ELR (cell line): ENCODE measurements around the gene GPR31.
"Not testable (repeated sequence)": the region's sequence is repeated elsewhere in the genome, so short reads cannot be mapped to it uniquely, and the experiment has no call there.

ENCODE experiments used
- DNase-seq: peaks from one replicate; pipeline ENCODE4 v3.0.0-alpha.2; 2015; ENCODE audit warnings: low read depth

Gene GPR31, protein sequence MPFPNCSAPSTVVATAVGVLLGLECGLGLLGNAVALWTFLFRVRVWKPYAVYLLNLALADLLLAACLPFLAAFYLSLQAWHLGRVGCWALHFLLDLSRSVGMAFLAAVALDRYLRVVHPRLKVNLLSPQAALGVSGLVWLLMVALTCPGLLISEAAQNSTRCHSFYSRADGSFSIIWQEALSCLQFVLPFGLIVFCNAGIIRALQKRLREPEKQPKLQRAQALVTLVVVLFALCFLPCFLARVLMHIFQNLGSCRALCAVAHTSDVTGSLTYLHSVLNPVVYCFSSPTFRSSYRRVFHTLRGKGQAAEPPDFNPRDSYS

DNA sequence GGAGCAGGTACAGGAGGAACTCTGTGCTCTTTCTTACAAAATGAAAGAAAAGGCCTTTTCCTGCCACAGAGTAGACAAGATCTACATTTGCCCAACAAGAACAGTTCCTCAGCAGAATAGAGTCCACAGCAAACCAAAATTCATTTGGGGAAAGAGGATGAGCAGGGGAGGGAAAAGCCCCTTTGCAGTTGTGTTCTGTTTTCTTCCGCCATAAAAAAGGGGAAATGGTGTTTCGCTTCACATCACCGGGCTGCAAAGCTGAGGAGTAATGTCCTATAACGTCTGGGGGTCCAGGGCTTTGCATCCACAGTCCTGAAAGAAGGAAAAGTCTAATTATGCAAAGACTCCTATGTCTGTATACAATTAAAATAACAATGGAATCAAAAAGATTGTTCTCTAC is at the start of gene GPR31:
TSS of gene GPR31 (minus strand) at position 118 of the 400 bp plus-strand sequence. CDS start 149 bp downstream, outside the sequence.
- no peak for DNase-seq

DNA sequence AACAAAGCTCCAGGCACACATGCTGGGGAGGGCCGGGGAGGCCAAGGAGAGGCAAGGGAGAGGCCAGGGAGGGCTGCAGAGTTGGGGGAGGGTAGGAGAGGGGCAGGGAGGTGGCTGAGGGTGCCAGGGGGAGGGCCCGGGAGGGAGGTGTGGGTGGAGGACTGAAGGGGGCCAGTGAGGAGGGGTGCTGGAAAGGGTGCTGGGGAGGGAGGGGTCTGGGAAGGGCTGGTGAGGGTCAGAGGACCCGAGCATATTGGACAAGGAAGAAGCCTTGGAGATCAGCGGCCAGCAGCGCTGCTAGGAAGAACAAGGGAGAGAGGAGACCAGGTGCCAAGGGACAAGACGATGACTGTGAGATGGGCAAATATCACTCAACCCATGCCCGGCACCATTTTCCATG is 49.7 kb upstream of the GPR31 start:
- no peak for DNase-seq

DNA sequence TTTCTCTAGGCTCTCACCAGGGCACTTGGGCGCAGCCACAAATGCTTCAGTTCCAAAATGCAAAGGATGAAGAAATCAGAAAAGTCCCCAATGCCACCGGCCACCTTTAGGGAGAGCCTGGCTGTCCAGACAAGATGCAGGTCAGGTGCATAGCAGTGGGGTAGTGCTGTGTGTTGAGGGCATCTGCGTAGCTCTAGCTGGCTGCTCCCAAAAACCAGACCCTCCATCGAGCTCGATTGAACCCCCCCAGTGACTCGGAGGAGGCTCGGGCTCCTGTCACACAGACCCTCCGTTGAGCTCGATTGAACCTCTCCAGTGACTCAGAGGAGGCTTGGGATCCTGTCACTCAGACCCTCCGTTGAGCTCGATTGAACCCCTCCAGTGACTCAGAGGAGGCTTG is 47.5 kb upstream of the GPR31 start:
- not testable (repeated sequence) for DNase-seq

DNA sequence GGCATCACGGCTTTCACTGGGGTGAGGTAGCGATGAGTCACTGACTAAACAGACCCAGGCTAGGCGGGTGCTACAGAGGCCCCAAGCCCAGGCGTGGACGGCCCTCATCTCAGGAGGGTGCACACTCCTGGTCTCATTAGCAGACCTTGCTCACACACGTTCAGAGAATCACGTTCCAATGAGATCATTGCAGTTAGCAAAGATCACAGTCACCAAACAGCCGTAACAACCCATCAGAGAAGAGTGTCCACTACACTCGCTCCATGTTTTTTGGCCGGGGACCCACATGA is 46.2 kb upstream of the GPR31 start:
- not testable (repeated sequence) for DNase-seq

DNA sequence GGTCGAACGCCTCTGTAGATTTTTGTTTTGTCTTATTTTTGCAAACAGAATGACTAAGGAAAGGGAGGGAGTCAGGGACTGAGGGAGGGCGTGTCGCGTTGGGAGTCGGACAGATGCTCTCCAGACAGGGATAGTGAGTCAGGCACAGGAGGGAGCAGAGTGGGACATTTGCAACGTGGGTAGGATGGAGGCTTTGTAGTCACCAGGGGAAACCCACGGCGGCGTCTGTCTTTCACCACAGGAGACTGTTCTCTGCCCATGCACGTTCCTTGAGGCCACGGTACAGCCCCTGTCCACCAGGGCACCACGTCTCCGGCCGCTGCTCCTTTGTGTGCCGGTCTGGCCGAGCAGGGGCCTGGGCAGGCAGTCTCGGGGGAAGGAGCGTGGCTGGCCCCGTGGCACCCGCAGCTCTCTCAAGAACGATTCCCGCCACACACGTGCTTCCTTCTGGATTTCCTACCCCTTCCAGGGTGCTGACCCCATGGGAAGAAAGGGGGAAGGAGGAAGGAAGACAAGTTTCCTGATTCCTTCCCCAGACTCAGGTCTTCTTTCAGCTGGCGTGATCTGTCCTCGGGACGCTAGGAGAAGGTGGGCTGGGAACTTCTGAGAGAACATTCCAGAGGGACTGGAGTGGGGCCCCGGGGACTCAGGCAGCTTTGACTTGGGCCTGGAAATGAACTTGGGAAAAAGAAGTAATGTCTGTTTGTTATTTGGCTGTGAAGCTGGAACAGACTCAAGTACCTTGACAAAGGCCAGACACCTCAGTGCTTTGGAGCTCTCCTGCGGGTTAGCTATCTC is 45.7 kb upstream of the GPR31 start:
- not testable (repeated sequence) for DNase-seq

DNA sequence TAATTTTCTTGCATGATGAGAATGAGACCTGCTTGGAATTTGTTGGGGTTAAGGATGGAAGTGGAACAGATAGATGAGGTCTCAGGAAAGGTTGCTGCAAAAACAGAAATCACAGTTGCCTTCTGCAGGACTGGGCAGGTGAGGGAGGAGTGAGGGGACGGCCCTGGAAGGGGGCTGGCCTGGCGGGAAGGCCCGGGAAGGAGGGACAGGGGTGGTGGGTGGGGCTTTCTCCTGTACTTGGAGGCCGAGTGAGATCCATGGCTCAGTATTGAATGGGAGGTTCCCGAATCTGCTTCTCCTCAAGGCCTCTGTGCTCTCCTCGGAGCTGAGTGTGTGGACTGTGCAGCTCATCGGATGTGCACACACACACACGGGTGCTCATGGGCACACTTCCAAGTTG is 44.8 kb upstream of the GPR31 start:
- not testable (repeated sequence) for DNase-seq

DNA sequence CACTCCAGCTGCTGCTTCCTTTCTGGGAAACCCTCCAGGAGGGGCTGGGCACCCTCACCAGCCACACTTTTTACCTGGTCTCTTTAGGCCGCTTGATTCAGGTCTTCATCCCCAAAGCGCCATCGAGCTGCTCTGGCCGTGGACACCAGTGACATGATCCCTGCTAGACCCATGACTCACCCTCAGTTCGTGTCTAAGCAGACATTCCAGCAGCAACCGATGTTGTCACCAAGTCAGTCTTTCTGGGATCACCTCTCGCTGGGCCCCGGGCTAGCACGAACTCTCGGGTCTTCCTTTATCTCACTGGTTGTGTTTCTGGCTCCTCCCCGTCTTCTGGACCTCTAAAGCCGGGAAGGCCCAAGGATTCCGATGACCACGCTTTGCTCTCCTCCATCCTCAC is 43.0 kb upstream of the GPR31 start:
- no peak for DNase-seq

DNA sequence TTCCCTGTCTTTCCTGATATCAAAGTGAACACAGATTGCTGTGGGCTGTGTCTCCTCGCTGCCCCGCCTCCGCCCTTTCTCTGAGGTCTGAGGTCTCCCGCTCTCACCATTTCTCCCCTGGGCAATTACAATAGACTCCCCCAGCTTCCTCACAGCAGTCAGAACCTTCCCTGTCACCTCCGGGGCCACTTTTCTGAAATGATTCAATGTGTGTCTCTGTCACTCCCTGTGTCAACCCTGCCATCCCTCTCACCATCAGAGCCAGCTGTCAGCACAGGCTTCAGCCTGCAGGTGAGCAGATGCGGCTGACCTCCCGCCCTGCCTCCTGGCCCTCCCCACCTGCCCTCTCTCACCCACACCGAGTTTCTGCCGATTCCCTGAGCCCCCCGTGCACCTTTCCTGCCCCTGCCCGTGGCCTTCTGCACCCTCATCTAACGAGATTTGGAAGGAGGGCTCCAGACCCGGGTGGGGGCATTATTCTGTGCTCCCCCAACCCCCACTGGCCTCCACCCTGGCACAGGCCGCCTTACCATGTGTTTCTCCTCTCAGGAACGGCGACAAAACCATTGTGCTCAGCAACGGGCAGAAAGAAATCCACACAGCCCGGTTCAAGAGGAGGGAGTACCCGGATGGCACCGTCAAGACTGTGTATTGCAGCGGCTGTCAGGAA is 38.3 kb upstream of the GPR31 start:
- DNase-seq: not testable (repeated sequence)

DNA sequence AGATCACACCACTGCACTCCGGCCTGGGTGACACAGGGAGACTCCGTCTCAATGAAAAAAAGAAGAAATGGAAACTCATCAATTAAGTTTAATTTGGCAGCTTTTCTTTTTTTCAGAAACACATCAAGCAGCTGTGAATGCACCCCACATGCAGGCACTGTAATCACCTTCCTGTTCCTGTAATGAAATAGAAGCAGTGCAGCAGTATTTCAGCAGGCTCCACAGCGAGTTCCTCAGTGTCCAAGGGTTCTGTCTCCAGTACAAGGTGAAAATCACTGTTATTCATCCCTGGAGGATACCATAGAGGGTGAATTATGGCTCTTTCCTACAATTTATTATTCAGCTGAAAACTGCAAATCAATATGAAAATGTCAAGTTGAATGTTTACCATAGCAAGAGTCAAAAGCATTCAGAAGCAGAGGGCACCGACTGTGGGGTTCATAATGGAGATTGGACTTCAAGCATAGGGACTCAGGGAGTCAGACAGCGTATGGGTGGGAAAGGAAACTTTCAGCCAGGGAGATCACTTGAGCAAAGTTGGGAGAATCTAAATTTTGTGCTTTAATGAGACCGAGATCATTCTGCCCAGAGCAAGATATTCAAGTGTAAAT is 35.8 kb upstream of the GPR31 start:
- not testable (repeated sequence) for DNase-seq

DNA sequence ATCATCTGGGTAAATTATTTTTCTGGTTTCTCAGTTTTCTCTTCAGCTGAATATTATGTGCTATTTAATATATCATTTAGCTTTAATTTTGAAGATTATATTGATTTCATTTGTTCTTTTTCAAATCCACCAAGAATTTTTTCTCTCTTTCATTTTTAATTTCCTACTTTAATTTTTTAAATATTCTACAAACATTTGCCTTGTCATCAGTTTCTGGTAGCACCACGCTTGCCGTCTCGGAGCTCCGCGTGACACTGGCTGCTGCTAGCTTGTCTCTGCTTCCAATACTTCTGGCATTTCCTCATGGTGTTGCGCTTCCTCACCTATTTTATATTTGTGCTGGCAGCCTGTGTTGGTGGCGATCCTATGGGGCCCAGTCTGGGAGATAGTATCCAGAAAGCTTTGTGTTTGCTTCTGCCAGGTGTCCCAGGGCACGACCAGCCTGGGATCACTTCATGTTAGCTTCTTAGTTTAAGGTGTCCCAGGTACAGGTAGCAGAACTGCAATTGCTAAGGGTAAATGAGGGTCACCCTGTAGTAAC is 33.3 kb upstream of the GPR31 start:
- DNase-seq: not testable (repeated sequence)

DNA sequence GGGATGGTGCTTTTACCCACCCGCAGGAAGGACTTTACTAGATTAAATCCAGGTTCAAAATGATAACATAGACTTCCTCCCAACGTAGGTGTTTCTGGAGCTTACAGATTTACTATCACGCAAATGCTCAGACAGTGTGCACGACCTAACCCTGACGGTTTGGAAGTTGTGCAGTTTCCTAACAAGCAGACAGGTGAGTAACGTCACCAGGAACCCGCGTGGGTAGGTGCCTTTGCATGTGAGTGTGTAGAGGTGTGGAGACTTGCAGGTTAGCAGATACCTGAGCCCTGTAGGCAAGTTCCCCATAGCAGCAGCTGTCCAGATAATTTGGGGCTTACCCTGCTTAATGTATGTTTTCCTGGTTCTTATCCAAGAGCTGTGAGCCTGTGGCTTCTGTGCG is 29.5 kb upstream of the GPR31 start:
- DNase-seq: not testable (repeated sequence)

DNA sequence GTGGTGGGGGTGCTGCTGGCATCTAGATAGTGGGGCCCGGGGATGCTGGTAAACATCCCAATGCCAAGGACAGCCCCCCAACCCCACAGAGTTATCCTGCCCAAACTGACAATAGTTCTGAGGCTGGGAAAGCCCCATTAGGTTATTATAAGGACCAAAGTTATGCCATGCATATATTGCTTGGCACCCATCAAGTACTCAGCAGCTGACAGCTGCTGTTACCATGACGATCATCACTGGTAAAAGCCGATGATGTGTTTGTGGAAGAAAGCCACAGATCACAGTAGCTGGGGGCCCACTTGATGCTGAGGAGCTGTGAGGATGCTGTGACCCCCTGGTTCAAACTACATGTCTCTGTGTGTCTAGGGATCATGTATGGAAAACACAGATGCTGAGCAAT is 27.3 kb upstream of the GPR31 start:
- not testable (repeated sequence) for DNase-seq

DNA sequence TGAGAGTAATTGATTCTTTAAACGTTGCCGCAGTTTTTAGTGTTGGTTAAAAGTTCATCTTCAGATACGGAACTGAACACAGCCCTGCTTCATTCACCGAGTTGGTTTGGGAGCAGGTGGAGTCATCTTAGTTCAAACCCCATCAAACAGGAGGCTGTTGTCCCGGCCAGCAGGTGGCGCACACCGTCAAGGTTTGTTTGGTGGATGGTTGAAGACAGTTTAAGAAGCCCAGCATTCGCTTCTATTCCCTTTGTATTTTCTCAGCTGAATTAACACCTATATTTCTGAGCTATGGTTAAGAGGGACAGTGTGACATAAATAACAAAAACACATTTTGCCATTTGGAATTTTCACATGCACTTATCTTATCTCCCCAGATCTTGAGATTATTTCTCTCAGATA is 25.1 kb upstream of the GPR31 start:
- DNase-seq: not testable (repeated sequence)

DNA sequence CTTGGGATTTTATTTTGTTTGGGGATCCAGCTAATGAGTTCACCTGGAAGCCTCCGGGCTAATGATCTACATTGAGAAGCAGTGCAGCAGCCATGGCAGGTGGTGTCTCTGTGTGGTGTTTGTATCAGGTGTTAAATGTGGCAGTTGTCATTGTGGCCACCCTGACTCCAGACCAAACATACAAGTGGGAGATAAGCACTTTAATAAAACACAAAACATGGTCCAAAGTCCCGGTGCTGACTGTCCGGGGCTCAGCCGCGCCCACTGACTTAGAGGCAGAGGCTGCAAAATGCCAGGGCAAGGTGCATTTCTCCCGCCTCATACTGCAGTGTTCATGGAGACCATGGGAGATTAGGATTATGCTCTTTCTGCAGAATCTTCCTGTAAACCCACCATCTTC is 23.6 kb upstream of the GPR31 start:
- DNase-seq: not testable (repeated sequence)

DNA sequence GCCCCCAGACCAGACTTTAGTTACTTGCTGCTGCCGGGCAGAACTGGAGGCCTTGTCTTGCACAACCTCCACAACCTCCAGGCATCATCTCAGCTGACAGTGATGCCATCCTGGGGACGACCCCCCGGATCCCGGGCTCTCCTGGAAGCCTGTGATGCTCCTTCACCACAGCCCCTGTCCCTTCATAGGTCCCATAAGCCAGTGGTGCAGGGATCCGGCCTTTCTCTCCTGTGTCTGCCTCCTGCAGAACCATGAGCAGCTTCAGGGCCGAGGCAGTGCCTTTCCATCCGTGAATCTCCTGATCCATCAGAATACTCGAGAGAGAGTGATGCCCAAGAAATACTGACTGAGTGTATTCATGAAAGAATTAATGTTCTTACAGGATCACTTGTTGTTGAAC is 22.3 kb upstream of the GPR31 start:
- not testable (repeated sequence) for DNase-seq

DNA sequence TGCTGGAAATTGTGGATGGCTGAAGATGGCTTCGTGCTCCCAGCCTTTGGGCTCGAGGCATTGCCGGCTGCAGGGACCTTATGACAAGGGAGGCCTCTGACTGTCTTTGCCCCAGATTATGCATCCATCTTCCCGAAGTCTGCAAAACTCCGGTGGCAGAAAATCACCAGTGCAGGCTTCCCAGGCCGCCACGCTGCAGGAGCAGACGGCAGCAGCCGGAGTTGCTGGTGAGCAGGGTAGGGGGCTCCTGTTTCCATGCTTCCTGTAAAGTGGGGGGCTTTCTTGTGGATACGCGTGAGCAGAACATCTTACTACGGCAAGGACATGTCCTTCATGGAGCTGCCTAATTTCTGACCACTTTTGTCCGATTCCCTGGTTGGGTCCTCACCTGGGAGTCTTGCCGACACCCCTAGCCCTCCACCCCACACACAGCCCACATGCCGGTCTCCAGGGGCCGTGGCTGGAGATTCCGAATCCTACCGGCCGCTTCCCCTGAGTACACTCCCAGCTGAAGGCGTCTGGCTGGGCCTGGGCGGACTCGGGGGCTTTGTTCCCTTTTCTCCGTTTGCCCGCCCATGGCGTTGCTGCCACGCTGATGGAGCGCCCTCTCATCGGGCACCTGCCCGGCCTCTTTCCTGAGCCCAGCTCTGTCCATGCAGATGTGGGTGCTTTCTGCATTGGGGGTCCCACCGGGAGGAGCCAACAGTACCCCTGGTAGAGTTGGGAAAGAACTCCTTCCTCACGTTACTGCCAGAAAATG is 21.3 kb upstream of the GPR31 start:
- DNase-seq: not testable (repeated sequence)

DNA sequence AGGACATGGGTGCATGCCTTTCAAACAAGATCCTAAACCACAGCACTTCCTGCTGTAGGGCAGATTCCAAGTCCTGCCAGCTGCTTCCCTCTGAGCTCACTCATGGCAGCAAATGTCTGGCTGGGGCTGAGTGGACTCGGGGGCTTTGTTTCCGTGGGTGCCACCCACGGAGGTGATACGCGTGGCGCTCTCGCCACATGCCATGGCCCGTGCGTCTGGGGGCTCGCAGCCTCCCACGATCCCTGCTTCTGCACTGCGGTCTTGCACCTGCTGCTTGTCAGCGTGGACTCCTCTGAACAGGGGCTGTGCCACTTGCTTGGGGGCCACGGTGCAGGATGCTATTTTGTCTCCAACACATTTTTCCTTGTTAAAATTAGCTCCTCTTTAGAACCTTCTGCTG is 19.5 kb upstream of the GPR31 start:
- not testable (repeated sequence) for DNase-seq

DNA sequence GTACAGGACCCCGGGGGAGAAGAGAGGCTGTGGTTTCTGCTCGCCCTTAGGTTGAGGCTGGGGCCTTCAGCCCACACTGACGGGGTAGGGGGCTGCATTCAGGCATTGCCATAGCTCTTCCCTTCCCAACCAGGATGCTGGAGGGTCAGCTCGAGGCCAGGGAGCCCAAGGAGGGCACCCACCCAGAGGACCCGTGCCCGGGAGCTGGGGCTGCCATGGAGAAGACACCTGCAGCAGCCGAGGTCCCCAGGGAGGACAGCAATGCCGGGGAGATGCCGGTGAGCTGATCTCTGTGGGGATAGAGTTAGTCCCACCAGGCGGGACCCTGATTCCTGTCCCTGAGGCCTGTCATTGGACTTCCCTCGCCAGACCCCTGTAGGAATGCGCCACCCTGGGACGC is 14.2 kb upstream of the GPR31 start:
- DNase-seq: not testable (repeated sequence)

DNA sequence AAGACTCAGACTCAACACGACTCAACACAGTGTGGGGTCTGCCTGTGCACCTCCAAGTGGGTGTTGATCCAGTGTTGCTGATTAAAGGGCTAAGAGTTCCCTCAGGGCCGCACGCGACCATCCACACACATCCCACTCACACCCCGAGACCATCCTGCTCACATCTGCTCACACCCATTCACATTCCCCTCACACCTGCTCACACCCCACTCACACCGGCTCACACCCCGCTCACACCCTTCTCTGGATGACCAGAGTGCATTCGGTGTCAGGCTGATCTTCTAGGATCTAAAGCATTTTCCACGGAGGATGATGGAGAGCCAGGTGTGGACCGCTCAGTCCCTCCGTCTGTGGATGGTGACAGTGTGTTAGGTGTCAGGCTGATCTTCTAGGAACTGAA is 13.5 kb upstream of the GPR31 start:
- DNase-seq: not testable (repeated sequence)

DNA sequence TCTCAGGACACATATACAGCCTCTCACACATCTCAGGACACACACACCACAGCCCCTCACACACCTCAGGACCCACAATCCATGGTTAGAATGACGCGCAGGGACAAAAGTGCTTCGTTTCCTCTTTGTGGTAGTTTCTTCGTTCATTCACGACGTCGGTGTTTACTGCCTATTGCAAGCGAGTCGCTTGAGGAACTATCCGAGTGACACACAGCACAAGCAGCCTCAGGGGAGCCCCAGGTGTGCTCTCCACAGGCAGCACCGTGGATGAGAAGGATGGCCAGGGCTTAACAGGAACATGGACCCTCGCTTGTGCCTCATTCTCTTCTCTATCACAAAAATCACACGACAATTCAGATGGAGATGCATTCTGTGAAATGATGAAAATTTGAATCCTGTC is 12.1 kb upstream of the GPR31 start:
- not testable (repeated sequence) for DNase-seq

DNA sequence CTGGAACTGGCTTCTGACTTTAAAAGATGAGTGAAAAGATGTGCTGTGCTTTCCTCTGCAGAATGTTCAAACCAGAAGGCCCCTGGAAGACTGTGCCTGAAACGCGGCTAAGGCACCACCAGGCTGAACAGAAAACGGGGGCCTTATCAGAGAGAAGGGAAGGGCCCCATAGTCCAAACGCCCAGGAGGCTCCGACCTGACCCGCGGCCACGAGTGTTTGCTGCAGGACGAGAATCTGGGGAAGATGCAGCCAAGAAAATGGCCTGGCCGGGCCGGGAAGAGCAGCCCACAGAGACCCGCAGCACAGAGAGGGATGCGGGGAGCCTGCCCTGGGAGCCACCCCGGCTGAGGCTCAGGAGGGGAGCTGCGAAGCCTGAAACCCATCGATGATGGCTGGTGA is 10.5 kb upstream of the GPR31 start:
- DNase-seq: not testable (repeated sequence)
